ENCODE data around the gene MUSK.

- TF ChIP-seq CTCF (conservative IDR thresholded peaks at IDR 0.05; ENCODE audit: low read depth, low read length) (no peak), EZH2 (IDR thresholded peaks at IDR 0.05; ENCODE audit: low read length, unreplicated experiment) (no peak)
Observed at GRCh38 chr9:110769667-110770066, 101.1 kb downstream of the MUSK start.

All from PC-3 (cell line).